ENCODE data around the gene SNTG2. TPM values are rescaled to one million over a fixed set of nuclear protein-coding genes. Genes with fewer than 3 reads are reported as not detected.

SNTG2 gene
- total and polyA plus RNA-seq, 11 donors: 0.19 to 3.2 (median 0.93) TPM

GRCh38 chr2:1287427-1287826 lies 336.8 kb downstream of the SNTG2 start:
- intact Hi-C loops (cut with DNase I): loop anchor here in 1 of 10 donors (5.0 kb wide), 1 partner anchor 85 kb away; no protein-coding TSS in a partner anchor
- Histone ChIP-seq H3K4me1 (peaks cover 0 to 6% (median 0%) of the 10 kb centered on the region in 12 donors), H3K9me3 (peaks cover 0 to 1% (median 0%) of the 10 kb centered on the region in 12 donors), H3K27me3 (peaks cover 0 to 4% (median 0%) of the 10 kb centered on the region in 9 donors), H3K4me3 (no peak overlapping the region), H3K27ac (no peak overlapping the region), H3K36me3 (no peaks in the 10 kb centered on the region)
- DNase-seq (no peak), ATAC-seq (no peak)
- TF ChIP-seq POLR2A (IDR thresholded peaks at IDR 0.05) (no peak), CTCF (IDR thresholded peaks at IDR 0.05) (no peak)
- WGBS, 4 donors: 85 to 87% (median 85%) methylated on average over 18 to 20 of the region's 20 CpGs

GRCh38 chr2:1294900-1295299 lies 344.3 kb downstream of the SNTG2 start:
- peaks cover 0 to 8% (median 0%) of the 10 kb centered on the region in 12 donors for H3K9me3 ChIP-seq
- no peaks in the 10 kb centered on the region for H3K4me1 ChIP-seq
- TF ChIP-seq CTCF (IDR thresholded peaks at IDR 0.05) (no peak), POLR2A (IDR thresholded peaks at IDR 0.05) (no peak)
- no peak for ATAC-seq
- 91 to 92% (median 91%) methylated on average over 12 to 13 of the region's 13 CpGs for WGBS, 4 donors
- no peak for DNase-seq
- intact Hi-C loops (cut with DNase I): no loop called here
- H3K36me3 ChIP-seq: no peaks in the 10 kb centered on the region
- peaks cover 0 to 5% (median 0%) of the 10 kb centered on the region in 9 donors for H3K27me3 ChIP-seq
- H3K4me3 ChIP-seq: no peak overlapping the region
- no peak overlapping the region for H3K27ac ChIP-seq

- Histone ChIP-seq H3K9me3 (peaks cover 0 to 8% (median 0%) of the 10 kb centered on the region in 12 donors), H3K4me3 (no peak overlapping the region), H3K36me3 (no peaks in the 10 kb centered on the region), H3K27me3 (peaks cover 0 to 5% (median 0%) of the 10 kb centered on the region in 9 donors), H3K4me1 (no peaks in the 10 kb centered on the region), H3K27ac (no peak overlapping the region)
- 84 to 92% (median 88%) methylated on average over 9 of the region's 9 CpGs for WGBS, 4 donors
- no peak for DNase-seq
- no peak for TF ChIP-seq CTCF (IDR thresholded peaks at IDR 0.05)
- no peak for TF ChIP-seq POLR2A (IDR thresholded peaks at IDR 0.05)
- intact Hi-C loops (cut with DNase I): no loop called here
- no peak for ATAC-seq
Measured at GRCh38 chr2:1295740-1296139, 345.1 kb downstream of the SNTG2 start.

GRCh38 chr2:1297372-1298159 lies 346.9 kb downstream of the SNTG2 start:
- WGBS, 4 donors: 69 to 76% (median 75%) methylated on average over 17 of the region's 17 CpGs
- Histone ChIP-seq H3K4me1 (no peaks in the 10 kb centered on the region), H3K36me3 (no peaks in the 10 kb centered on the region), H3K9me3 (peaks cover 0 to 5% (median 0%) of the 10 kb centered on the region in 12 donors), H3K4me3 (no peak overlapping the region), H3K27ac (no peak overlapping the region), H3K27me3 (peaks cover 0 to 5% (median 0%) of the 10 kb centered on the region in 9 donors)
- no peak for DNase-seq
- intact Hi-C loops (cut with DNase I): no loop called here
- no peak for ATAC-seq
- TF ChIP-seq POLR2A (IDR thresholded peaks at IDR 0.05) (no peak), CTCF (IDR thresholded peaks at IDR 0.05) (no peak)

Data from heart left ventricle (tissue), 16 donors.